OCI-LY7 (cell line): ENCODE results near the gene TMEM183A. TPM values are rescaled to one million over a fixed set of nuclear protein-coding genes. Genes with fewer than 3 reads are reported as not detected.

ENCODE experiments used
- BruUV-seq: library from RNA; stranded (reverse); fragments of 400-500 nt; replicated peaks from 2 replicates; lab custom pipeline; 2021; lab: Mats Ljungman, UMichigan
- CTCF ChIA-PET: fragments of 300-600 bp; sonication (Branson Sonifier 250); formaldehyde crosslinking; loops from one replicate; lab custom pipeline; 2022; ENCODE audit warnings: antibody characterized with exemption; ENCODE audit not compliant: unreplicated experiment; lab: Charles Lee
- POLR2A ChIA-PET: fragments of 300-600 bp; sonication (Branson Sonifier 250); formaldehyde crosslinking; loops from one replicate; lab custom pipeline; 2022; ENCODE audit warnings: antibody characterized with exemption; lab: Charles Lee
- DNase-seq: peaks from one replicate; pipeline ENCODE4 v3.0.0-alpha.2; 2015; ENCODE audit warnings: low spot score
- H2AFZ ChIP-seq: fragments of 200-600 bp; sonication (generic), shearing (Covaris generic); 2 replicates; pipeline ENCODE4 v1.6.1; 2014; ENCODE audit warnings: mild to moderate bottlenecking, antibody characterized with exemption, low read length, moderate library complexity
- H3K27ac ChIP-seq: fragments of 200-600 bp; sonication (generic); 2 replicates; pipeline ENCODE4 v1.5.1; 2014; ENCODE audit warnings: mixed run types, low read depth, mild to moderate bottlenecking, moderate library complexity, low read length, inconsistent platforms; ENCODE audit not compliant: poor library complexity, severe bottlenecking
- H3K36me3 ChIP-seq: fragments of 200-600 bp; sonication (generic); 2 replicates; pipeline ENCODE4 v1.6.1; 2014; ENCODE audit warnings: mild to moderate bottlenecking, antibody characterized with exemption, low read length, moderate library complexity, mixed read lengths; ENCODE audit not compliant: insufficient read depth
- H3K4me1 ChIP-seq: fragments of 200-600 bp; sonication (generic); 2 replicates; pipeline ENCODE4 v1.5.1; 2014; ENCODE audit warnings: mild to moderate bottlenecking, low read length; ENCODE audit not compliant: insufficient read depth, poor library complexity, severe bottlenecking
- H3K4me2 ChIP-seq: fragments of 200-600 bp; sonication (generic); 2 replicates; pipeline ENCODE4 v1.6.1; 2014; ENCODE audit warnings: mild to moderate bottlenecking, low read length
- H3K4me3 ChIP-seq: fragments of 200-600 bp; sonication (generic); 2 replicates; pipeline ENCODE4 v1.5.1; 2014; ENCODE audit warnings: mild to moderate bottlenecking, low read depth, low read length; ENCODE audit not compliant: poor library complexity, severe bottlenecking
- H3K79me2 ChIP-seq: fragments of 200-600 bp; sonication (generic); 2 replicates; pipeline ENCODE4 v1.6.1; 2016; ENCODE audit warnings: low read depth, mild to moderate bottlenecking, low read length, moderate library complexity, mixed read lengths; ENCODE audit not compliant: insufficient read depth
- H3K9me2 ChIP-seq: fragments of 200-600 bp; sonication (generic); 2 replicates; pipeline ENCODE4 v1.6.1; 2016; ENCODE audit warnings: mild to moderate bottlenecking, low read length, mixed read lengths; ENCODE audit not compliant: insufficient read depth
- H3K9me3 ChIP-seq: fragments of 200-600 bp; sonication (generic); 2 replicates; pipeline ENCODE4 v1.6.1; 2014; ENCODE audit warnings: mild to moderate bottlenecking, mixed run types, low read length, mixed read lengths
- H4K20me1 ChIP-seq: fragments of 200-600 bp; sonication (generic); 2 replicates; pipeline ENCODE4 v1.6.1; 2014; ENCODE audit warnings: mild to moderate bottlenecking, antibody characterized with exemption, low read length, moderate library complexity, mixed read lengths; ENCODE audit not compliant: insufficient read depth
- CTCF ChIP-seq: fragments of 200-600 bp; sonication (generic); conservative IDR thresholded peaks from 2 replicates; pipeline ENCODE4 v1.5.1; 2014; ENCODE audit warnings: mild to moderate bottlenecking, antibody characterized with exemption, low read length, moderate library complexity, mixed read lengths
- EZH2phosphoT487 ChIP-seq: fragments of 200-600 bp; sonication (generic); IDR thresholded peaks from 2 replicates; pipeline ENCODE4 v1.6.1; 2018; ENCODE audit warnings: low read depth, borderline replicate concordance, mild to moderate bottlenecking, mixed run types, antibody characterized with exemption, low read length, moderate library complexity, mixed read lengths
- intact Hi-C: fragments of 100-400 bp; cut with micrococcal nuclease; formaldehyde crosslinking; loops from one replicate; pipeline ENCODE4 v1.10.0; 2022; ENCODE audit not compliant: unreplicated experiment
- total RNA-seq, 2 experiments: library from RNA; depleted of rRNA in 1 of 2; stranded (reverse); fragments of >200 nt in 1 of 2; shearing (Covaris generic) in 1 of 2; gene quantifications; 2 replicates each; pipeline ENCODE4 v1.2.3, GENCODE V29; 2014 to 2022

Gene TMEM183A
- total RNA-seq, 2 experiments from 2014 or later: 83.9 to 92.4 TPM

DNA sequence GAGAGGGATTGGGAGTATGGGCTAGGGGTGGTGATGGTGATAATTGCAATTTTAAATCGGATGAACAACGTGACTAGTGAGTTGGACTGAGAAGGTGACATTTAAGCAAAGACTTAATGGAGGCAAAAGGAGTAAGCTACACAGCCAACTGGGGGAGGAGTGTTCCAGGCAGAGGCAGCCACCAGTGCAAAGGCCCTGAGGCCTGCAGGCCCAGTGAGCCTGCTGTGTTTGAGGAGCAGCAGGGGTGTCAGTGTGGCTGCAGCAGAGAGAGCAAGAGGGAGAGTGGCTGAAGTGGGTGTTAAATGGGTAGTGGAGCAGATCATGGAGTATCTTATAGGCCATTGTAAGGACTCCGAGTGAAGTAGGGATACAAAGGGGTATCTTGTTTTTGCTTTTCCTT lies 59.8 kb downstream of the TMEM183A start:
- Histone ChIP-seq H4K20me1 (no peaks in the 10 kb centered on the region), H2AFZ (no peak overlapping the region), H3K4me1 (no peaks in the 10 kb centered on the region), H3K4me2 (no peak overlapping the region), H3K79me2 (no peaks in the 10 kb centered on the region), H3K9me3 (no peaks in the 10 kb centered on the region), H3K4me3 (no peak overlapping the region), H3K27ac (no peak overlapping the region), H3K36me3 (no peaks in the 10 kb centered on the region), H3K9me2 (no peaks in the 10 kb centered on the region)
- BruUV-seq: no TSS peak
- TF ChIP-seq CTCF: no peak
- no peak for TF ChIP-seq EZH2phosphoT487
- CTCF ChIA-PET: no interaction called here
- POLR2A ChIA-PET: interaction anchor here (0.6 kb wide), 1 partner anchor 40 kb away, joined by 4 read pairs; no protein-coding TSS in a partner anchor
- intact Hi-C loops: no loop called here
- no peak for DNase-seq

- Histone ChIP-seq H3K27ac (no peak overlapping the region), H3K4me1 (no peaks in the 10 kb centered on the region), H4K20me1 (no peaks in the 10 kb centered on the region), H3K36me3 (no peaks in the 10 kb centered on the region), H3K4me2 (no peak overlapping the region), H3K79me2 (no peaks in the 10 kb centered on the region), H3K9me3 (no peaks in the 10 kb centered on the region), H3K9me2 (no peaks in the 10 kb centered on the region), H3K4me3 (no peak overlapping the region), H2AFZ (no peak overlapping the region)
- intact Hi-C loops: no loop called here
- ChIA-PET POLR2A (no interaction called here), CTCF (interaction anchor here (0.9 kb wide), 1 partner anchor 26 kb away, joined by 3 read pairs; no protein-coding TSS in a partner anchor)
- no TSS peak for BruUV-seq
- DNase-seq: no peak
- TF ChIP-seq CTCF (no peak), EZH2phosphoT487 (no peak)
Observed at GRCh38 chr1:203069030-203069747, 62.0 kb downstream of the TMEM183A start.

GRCh38 chr1:203072002-203072602 lies 64.9 kb downstream of the TMEM183A start:
- intact Hi-C loops: no loop called here
- ChIA-PET POLR2A (interaction anchor here (0.6 kb wide), 1 partner anchor 71 kb away, joined by 4 read pairs; no protein-coding TSS in a partner anchor), CTCF (no interaction called here)
- H3K4me2 ChIP-seq: no peak overlapping the region
- H3K79me2 ChIP-seq: no peaks in the 10 kb centered on the region
- no peak overlapping the region for H3K4me3 ChIP-seq
- H3K9me3 ChIP-seq: no peaks in the 10 kb centered on the region
- no peaks in the 10 kb centered on the region for H3K36me3 ChIP-seq
- no TSS peak for BruUV-seq
- H4K20me1 ChIP-seq: no peaks in the 10 kb centered on the region
- no peak overlapping the region for H3K27ac ChIP-seq
- no peaks in the 10 kb centered on the region for H3K9me2 ChIP-seq
- DNase-seq: no peak
- TF ChIP-seq EZH2phosphoT487: no peak
- TF ChIP-seq CTCF: no peak
- H3K4me1 ChIP-seq: no peaks in the 10 kb centered on the region
- no peak overlapping the region for H2AFZ ChIP-seq
